GM11168 (cell line): ENCODE results near the gene LNX1.
"Not testable (repeated sequence)": the region's sequence is repeated elsewhere in the genome, so short reads cannot be mapped to it uniquely, and the experiment has no call there.

Experiments
- in situ Hi-C: fragments of 300-500 bp; cut with MboI; formaldehyde crosslinking; loops from one replicate; pipeline ENCODE4 v1.12.0; 2022; ENCODE audit warnings: low sequenced_read_pairs; ENCODE audit not compliant: unreplicated experiment

LNX1 gene

GRCh38 chr4:53478671-53479456 lies 112.4 kb downstream of the LNX1 start:
- in situ Hi-C loops, result loop anchor here (25.0 kb wide), 1 partner anchor 333 kb away; no protein-coding TSS in a partner anchor

GRCh38 chr4:53477636-53478035 lies 113.7 kb downstream of the LNX1 start:
- in situ Hi-C loops, result loop anchor here (25.0 kb wide), 1 partner anchor 335 kb away; no protein-coding TSS in a partner anchor

DNA sequence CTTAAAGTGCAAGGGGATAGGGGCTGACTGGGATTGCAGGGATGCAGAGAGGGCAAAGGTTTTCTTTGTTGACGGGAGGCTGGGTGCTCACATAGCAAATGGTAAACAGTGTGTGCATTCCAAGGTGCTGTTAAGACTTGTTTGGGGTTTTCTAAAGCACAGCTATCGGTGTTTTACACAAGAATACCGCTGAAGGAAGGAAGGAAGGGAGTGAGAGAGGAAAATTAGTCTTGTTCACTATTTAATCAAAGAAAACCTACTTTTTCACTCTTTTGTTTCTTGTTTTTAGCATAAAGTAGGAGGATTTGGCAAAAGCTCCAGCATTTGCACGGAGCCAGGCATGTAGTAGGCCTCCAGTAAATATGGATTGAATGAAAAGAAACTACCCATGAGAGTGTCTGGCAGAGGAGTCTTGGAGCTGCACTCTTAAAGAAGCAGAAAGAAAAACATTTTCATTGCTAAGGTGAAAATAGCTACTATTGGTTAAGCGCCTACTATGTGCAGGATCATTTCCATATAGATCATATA lies 114.2 kb downstream of the LNX1 start:
- in situ Hi-C loops, result loop anchor here (25.0 kb wide), 1 partner anchor 335 kb away; no protein-coding TSS in a partner anchor

DNA sequence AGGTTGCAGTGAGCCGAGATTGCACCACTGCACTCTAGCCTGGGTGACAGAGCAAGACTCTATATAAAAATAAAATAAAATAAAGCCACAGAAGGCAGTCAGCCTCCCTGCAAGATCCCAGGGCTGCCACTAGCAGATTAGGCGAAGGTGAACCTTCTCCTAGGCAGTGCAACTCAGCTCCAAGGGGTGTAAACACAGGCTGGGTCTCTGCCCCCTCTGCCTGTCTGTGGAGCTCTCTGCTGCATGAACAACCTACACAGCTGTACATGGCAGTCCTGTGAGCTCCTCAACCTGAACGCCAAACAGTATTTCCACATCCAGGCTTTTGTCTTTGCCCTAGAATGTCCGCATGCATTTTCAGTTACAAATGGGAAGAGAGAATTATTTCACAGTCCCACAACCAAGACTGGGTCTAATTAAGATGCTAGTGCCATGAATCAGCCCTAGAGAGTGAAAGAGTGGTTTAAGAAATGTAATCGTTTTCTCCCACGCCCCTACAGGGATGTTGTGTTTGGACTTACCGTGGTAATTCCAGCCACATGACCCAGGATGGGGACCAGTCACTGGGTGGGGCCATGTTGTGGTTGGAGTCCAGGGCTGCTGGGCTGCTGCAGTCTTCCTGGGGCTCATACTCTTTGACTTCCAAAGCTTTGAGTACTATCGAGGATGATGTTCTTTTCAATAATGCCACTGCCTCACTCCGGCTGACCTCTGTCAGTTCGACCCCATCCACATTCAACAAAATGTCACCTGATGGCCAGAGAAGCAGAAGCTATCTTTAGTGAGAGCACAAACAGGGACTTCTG lies 114.9 kb downstream of the LNX1 start:
- in situ Hi-C loops, result loop anchor here (25.0 kb wide), 1 partner anchor 336 kb away; no protein-coding TSS in a partner anchor

DNA sequence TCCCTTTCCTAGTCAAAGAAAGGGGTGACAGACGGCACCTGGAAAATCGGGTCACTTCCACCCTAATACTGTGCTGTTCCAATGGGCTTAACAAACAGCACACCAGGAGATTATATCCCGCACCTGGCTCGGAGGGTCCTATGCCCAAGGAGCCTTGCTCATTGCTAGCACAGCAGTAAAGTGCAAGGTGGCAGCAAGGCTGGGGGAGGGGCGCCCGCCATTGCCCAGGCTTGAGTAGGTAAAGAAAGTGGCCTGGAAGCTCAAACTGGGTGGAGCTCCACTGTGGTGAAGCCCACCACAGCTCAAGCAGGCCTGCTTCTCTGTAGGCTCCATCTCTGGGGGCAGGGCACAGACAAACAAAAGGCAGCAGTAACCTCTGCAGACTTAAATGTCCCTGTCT lies 124.7 kb downstream of the LNX1 start:
- in situ Hi-C loops, result not testable (repeated sequence)

DNA sequence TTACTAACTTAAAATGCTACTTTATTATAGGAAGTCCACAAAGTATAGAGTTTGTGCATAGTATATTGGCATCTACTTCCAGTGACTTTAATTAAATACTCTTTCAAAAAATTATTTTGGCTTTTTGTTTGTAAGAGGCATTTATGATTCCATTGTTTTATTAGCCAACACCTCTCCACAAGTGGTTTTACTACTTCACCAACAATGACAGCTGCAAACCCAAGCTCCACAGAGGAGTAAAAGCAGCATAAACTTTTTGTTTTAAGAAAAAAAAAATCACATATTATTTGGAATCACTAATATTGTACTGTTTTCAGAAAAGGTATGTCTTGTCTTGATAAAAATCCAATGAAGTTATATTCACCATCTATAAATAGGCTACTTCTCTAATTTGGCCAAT lies 125.4 kb downstream of the LNX1 start:
- in situ Hi-C loops, result no loop called here

DNA sequence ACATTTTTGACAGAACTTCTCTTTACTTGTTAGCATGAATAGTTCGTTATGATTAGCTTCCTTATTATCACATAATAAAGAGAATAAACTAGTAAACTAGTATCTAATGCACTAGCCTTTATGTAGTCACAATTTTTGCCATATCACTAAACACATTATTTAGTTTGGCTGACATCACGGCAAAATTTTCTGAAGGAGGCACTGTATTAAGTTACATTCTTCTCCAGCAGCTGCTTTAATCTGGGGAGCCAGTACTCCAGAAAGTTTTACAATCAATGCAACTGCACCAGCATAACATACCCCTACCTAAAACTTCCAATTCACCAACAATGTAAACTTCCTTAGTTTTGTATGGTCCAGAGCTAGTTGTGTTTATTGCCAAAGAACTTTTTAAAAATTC lies 126.0 kb downstream of the LNX1 start:
- in situ Hi-C loops, result no loop called here

GRCh38 chr4:53463340-53463739 lies 127.9 kb downstream of the LNX1 start:
- in situ Hi-C loops, result no loop called here

- in situ Hi-C loops, result no loop called here
Observed at GRCh38 chr4:53461244-53461643, 130.0 kb downstream of the LNX1 start.

GRCh38 chr4:53459548-53459947 lies 131.7 kb downstream of the LNX1 start:
- in situ Hi-C loops, result no loop called here

DNA sequence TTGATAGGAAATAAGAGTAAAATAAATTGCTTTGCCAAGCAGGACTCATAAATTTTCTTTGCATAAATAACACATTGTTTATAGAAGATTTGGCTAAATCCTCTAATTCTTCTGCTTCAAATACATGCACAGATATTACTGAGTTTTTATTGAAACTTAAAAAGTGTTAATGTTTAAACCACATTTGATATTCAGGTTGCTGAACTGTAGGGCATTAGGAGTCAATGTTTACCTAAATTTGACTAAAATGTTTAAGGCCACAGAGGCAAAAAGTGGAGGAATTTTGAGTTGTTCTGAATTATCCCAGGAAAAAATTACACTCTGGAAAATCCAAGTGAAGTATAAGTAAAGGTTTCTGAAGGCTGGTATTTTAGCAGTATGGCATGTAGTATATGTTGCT lies 135.1 kb downstream of the LNX1 start:
- in situ Hi-C loops, result no loop called here

DNA sequence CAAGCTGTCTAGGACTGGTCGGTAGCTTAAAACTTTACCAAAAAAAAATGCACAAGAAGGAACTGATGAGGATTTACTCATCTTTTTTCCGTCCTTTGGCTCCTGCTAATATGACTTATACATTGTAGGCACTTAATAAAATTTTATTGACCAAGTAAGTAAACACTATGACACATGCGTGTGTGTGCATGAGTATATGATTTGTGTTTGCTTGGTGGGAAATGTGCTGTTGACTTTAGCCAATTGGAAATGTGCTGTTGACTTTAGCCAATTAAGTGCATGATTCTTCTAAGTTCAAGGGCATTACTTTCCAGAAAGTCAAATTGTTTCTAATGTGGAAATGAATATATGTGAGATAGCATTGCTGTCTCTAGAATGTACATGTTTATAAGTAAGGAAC lies 135.5 kb downstream of the LNX1 start:
- in situ Hi-C loops, result no loop called here

- in situ Hi-C loops, result no loop called here
Observed at GRCh38 chr4:53453385-53453784, 137.9 kb downstream of the LNX1 start.

DNA sequence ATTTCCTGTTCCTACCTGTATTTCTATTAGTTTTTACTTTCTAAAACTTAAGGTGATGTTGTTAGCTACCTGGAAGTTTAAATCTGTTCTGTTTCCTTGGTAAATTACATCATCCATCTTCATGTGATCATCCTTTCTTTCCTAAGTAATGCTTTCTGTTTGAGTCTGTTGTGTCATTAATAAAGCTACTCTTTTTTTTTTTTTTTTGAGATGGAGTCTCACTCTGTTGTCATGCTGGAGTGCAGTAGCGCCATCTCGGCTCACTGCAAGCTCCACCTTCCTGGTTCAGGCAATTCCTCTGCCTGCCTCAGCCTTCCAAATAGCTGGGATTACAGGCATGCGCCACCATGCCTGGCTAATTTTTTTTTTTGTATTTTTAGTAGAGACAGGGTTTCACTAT lies 140.5 kb downstream of the LNX1 start:
- in situ Hi-C loops, result no loop called here

GRCh38 chr4:53444954-53445353 lies 146.3 kb downstream of the LNX1 start:
- in situ Hi-C loops, result no loop called here

DNA sequence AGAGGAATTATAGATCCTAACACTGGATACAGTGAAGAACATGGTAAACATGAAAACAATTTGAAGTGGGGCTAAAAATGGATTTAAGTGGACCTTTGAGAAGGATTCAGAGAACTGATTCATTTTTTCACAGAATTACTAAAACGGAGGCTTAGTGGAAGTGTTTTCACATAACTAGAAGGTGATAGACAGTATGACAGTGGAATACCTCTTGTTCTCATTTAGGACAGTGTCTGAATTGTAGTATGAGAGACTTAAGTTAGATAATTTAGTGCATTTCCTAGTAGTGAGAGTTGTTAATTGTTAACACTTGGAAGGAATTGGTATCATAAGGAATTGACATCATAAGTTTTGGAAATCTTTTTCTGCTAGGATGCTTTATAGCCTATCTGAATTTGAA lies 149.7 kb downstream of the LNX1 start:
- in situ Hi-C loops, result no loop called here

- in situ Hi-C loops, result no loop called here
Observed at GRCh38 chr4:53436251-53436650, 155.0 kb downstream of the LNX1 start.

GRCh38 chr4:53432528-53433424 lies 158.5 kb downstream of the LNX1 start:
- in situ Hi-C loops, result no loop called here

DNA sequence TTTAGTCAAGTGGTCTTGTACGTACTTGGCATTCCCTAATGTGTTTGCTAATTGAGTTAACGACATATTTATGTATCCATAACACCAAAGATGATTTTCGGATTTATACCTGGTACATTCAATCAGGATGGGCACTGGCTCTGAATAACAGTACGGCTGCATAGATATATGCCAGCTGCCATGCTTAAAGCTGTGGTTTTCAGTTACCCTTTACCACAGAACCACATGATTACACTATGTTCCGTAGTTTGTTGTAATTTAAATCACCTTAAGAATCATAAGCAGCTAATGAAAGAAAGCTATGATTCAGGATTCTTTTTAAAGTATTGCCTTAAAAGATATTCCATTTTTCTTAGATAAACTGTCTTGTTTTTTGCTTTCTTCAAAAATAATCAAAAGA lies 160.2 kb downstream of the LNX1 start:
- in situ Hi-C loops, result no loop called here

DNA sequence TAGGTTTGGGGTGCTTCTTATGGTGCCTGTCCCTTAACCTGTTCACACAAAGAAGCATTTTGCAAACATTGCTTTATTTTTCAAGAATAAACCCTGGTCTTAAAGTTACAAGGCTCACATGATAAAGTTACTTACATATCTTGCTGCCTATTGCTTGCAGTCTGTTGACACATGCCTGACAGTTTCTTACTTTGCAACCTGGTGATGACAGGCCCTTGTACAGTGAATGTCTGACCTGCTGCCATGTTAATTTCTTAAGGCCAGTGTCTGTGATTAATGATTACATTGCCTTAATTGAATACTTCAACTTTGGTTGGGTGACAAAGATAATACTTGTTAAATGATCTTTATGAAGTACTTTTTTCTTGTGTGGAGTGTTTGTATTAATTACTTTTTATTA lies 163.9 kb downstream of the LNX1 start:
- in situ Hi-C loops, result no loop called here
